Measurements from ENCODE around the gene CDK4.

The CDK4 gene

DNA sequence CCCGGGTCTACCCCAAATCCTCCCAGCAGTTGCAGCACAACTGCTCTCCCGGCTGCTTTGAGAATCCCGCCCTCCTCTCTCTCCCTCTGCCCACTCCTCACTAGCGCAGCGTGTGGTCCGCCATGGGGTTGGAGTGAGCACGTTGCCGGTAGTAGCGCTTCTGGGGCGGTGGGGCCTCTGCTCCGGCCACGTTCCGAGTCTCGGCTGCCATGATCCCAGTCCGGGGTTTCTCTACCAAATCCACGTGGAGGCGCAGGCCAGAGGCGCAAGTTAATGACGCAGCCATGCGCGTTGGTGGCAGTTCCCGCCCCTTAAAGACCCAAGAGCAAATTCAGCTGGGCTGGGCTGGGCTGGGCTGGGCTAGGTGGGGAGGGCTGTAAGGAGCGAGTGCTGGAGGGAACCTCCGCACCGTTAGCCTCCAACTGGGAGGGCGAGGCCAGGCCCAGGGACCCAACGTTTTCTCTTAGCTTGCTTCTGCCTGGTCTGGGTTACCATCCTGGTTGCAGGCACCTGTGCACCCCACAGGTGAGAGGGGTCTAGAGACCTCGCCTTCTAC lies 19.8 kb upstream of the CDK4 start, which contains the start of gene METTL1:
METTL1 (minus strand) TSS at position 233 of the 556 bp plus-strand sequence; CDS start at position 211, 22 bp downstream.
- peak; percentile 82 for DNase-seq

DNA sequence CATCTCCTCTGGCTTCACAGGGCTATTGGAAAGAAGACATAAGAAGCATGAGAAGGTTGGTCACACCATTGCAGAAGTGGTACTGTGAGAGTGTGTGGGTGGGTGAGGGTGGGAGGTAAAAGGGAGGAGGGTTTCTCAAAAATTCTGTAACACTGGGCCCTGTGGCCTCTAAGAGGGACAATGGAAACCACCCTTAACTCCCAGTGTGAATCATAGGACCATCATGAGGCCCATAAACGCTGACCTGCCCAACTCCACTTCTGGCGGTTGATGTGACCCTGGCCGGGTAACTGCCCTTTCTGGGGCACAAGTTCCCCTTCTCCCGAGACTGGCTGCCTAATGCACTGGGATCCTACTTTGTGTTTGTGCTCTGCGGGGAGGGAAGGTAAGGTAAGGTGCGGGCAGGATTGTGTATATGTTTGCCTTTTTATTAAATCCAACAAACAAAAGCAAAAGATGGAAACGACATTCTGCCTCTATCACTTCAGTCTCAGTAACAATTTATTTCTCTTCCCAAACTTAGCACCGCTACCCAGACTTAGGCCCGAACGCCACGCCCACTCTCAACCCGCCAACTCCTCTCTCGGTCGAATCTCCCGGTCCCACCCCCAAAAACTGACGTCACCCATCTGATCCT lies 19.2 kb upstream of the CDK4 start:
- DNase-seq: peak; percentile 76

DNA sequence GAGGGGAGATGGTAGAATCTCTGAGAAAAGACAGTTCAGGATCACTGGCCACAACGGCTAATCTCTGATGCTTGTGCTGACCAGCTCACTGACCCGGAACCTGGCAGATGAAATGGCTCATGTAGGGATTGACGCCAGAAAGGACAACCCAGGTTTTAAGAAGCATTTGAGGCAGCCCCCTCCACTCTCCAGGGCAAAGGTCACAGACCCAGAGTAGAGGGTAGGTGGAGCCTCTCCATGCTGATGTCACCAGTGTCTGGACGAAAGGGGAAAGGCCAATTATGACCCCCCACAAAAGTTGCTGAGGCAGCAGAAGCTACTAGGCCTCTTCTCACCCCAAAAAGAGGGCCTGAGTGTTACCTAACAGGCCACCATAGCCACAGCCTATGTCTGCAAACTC lies 18.6 kb upstream of the CDK4 start:
- no peak for DNase-seq

DNA sequence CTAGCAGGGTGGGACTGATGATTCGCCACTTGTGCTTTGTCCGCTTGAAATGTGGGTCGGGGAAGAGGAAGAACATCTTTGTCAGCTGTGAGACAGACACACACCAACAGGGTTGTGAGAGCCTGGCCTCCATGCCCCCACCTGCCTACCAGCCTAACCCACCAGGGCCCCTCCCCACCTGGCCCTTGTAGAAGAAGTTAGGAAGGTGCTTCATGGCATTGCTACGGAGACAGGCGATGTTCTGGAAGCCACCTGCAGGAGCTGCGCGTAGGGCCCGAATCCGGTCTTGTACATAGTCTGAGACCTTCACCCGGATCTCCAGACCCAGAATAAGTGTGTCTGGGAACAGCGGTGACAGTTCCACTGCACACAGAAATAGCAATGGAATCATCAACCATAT lies 17.5 kb upstream of the CDK4 start:
- no peak for DNase-seq

DNA sequence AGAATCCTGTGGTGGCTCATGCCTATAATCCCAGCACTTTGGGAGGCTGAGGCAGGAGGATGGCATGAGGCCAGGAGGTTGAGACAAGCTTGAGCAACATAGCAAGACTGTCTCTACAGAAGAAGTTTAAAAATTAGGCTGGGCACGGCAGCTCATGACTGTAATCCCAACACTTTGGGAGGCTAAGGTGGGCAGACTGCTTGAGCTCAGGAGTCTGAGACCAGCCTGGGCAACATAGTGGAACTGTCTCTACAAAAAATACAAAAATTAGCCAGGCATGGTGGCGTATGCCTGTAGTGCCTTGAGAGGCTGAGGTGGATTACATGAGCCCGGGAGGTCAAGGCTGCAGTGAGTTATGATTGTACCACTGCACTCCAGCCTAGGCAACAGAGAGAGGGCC lies 15.8 kb upstream of the CDK4 start:
- no peak for DNase-seq

DNA sequence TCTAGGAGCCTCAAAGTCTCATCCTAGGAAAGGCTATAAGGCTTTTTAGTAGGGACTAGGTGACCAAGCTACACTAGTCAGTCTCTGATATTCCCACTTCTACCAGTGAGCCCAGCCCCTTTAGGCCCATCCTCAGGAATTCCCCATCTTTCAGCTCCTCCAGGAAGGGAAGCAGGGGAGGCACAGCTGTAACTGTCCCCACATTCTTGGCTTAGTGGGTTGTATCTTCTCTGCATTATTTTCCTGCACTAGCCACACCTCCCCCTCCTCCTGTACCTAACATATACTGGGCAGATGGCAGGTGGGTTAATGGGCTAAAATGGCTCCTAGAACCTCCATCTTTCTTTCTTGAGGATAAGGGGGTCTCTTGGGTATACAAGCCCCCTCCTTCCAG lies 15.2 kb upstream of the CDK4 start:
- no peak for DNase-seq

DNA sequence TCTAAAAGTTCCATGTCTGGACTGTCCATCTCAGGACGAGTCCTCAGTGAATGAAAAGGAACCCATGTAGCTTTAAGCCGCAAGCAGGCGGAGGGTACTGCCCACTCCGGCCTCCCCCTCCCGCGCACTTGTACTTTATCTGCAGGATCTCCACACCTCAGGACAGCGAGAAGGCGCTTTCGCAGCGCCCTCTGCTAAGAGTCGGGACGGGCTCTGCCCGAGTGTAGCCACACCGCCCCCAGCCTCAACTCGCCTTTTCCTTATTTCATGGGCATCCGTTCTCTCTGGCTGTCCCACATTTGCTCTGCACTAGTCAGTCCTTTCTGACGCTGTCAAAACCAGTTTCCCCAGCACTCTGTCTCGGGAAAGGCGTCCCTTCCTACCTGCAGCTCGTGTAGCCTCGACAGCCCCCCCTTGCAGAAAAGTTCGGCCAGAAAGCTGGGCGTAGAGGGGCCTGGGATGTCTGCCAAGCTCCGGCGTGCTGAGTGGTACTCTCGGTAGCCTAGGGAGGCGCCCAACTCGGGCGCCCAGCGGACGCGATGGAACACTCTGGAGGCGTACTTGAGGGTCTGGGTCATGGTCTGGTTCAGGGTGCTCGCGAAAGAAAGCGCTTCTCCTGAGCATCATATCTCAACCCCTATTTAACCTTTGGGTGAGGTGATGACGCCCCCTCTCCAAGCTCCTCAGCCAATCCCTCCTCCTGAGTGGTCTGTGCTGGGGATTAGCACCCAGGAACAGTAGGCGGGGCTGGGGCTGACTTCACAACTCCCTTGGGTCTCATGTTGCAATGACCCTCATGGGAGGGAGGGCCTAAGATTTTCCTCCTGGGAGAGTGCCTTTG lies 14.6 kb upstream of the CDK4 start, which contains the start of gene CYP27B1:
CYP27B1 (minus strand) TSS at position 615 of the 841 bp plus-strand sequence; CDS start at position 578, 37 bp downstream.
- no peak for DNase-seq

DNA sequence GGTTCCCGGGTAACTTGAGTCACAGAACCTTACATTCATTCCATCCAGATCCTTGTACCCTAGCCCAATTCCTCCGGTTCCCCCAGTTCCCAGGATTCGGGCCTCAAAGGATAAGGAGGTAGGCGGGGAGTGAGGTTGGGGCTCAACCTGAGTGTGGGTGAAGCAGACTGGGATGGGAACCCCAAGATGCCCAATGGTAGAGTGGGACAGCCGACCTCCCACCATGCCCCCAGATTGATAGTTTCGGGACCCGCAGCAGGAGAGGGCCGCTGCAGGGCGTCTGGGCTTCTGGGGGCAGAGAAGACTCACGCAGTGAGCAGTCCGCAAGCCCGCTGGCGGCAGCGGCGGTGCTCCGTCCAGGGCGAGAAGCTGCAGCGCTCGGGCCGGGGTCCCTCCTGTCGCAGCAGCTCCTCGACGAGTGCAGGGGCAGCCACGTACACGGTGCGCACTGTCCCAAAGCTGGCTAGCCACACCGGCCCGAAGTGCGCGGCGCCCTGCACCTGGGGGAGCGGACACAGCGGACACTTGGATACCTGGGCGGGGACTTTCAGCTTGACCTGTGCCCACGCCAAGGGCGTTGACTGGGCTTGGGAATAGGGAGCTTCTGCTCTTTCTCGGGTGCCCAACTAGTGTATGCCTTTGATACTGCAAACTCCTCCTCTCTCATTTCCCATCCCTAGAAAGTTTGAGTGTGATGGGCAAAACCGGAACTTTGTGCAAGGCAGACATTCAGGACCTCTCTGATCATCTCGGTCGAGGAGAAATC lies 13.8 kb upstream of the CDK4 start:
- no peak for DNase-seq

DNA sequence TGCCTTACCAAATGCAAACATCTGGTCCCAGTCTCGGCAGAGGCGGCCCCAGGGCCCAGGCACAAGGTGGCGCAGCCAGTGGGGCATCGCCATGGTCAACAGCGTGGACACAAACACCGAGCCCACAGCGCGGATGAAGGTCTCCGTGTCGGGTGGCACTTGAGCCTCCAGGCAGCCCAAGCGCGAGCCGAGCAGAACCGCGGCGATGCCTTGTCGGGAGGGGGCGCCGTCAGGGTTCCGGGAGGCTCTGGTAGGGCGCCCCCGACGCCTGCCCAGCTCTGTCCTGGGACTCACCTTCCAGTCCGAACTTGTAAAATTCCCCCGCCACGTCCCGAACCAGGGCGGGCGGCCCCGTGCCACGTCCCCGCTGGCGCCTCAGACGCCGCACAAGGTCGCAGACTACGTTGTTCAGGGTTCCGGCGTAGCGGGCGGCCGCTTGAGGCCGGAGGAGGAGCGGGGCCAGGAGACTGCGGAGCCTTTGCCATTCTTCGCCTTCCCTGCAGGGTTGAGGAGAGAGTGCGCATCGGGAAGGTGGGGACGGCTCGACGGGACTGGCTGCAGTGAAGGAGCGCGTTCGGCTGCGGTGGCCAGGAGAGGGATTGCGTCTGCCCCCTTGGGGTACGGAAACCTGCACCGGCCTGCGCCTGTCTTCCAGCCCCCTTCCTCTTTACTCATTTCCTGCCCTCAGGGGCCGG lies 13.0 kb upstream of the CDK4 start:
- DNase-seq: no peak

DNA sequence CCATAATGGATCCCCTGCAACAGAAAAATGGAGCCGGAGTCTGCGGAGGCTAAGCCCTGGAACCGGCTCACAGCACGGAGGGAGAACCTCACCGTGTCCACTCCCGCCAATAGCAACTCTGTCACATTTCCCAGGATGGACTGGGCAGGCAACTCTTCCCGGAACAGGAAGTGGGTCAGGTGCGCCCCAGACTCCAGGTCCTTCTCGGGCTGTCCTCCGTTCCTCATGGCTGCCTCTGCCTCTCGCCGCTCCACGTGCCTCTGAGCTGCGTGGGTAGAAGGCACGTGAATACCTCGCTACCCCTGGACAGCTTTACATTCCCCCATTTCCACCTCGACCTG lies 12.5 kb upstream of the CDK4 start:
- no peak for DNase-seq

DNA sequence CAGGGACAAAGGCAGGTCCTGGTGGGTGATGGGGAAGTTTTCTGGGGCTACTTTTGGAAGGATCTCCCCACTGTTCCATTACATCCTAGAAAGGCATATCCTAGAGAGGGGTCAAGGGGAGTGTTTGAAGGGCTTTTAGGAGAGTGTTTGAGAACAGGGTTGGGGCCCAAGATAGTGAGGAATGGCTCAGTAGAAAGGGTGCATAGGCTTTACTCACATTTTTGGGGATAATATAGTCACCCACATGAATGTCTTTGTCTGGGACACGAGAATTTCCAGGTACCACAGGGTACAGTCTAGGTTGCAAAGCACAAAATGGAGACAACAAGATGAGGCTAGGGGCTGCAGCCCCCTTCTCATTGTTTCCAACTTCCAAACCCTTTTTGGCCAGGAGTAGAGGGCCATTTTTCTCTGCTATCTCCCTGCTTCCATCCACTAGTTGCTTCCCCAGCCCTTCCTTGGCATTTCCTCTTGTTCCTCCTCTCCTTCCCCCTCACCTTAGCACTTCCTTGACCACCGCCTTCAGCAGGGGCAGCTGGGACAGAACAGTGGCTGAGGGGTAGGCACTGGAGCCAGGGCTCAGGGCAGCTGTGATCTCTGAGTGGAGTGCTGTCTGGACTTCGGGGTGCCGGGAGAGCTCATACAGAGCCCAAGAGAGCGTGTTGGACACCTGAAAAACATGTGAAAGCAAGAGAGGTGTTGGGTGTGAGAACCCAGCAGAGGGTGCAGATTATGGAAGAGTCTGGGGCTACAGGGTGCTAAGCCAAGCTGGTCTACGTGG lies 12.0 kb upstream of the CDK4 start:
- DNase-seq: no peak

DNA sequence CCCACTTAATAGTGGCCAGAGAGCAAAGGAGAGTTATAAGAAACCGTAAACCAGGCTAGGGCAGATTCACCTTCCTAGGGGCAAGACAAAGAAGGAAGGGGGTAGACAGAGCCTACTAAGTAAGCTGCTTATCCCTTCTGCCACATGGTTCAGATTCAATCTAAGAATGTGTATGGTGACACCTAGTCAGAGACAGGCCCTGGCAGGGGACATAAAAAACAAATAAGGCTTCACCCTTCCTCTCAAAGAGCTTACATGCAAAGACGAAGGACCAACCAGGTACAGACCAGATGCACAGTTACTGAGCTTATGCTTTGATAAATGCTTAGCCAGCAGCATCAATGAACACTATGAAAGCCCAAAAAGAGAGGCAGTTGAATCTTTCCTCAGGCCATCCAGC lies 10.4 kb upstream of the CDK4 start:
- DNase-seq: no peak

DNA sequence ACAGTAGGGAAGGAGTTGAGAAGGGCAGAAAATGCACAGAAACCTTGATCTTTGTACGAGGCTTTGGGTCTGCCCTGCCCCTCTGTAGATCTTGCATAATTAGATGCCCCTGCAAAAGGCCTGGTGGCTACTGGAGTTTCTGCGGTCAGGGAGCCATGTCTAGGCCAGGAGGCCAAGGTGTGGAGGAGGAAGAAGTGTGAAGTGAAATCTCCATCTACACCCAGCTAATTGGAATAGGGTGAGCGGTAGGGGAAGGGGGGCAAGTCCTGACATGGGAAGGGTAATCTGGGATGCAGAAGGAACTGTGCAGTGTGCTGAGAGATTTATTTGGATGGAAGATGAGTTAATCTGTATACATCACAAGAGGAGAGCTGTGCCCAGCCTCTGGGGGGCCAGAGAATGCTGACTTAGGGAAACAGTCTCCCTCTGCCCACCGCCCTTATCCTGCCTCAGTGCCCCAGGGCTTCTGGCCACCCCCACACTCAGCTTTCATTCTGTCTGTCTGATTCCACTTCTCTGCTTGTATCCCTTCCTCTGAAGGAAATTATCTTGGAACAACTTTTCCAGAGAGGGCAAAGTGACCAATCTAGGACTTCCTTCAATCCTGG lies 9.4 kb upstream of the CDK4 start:
- no peak for DNase-seq

DNA sequence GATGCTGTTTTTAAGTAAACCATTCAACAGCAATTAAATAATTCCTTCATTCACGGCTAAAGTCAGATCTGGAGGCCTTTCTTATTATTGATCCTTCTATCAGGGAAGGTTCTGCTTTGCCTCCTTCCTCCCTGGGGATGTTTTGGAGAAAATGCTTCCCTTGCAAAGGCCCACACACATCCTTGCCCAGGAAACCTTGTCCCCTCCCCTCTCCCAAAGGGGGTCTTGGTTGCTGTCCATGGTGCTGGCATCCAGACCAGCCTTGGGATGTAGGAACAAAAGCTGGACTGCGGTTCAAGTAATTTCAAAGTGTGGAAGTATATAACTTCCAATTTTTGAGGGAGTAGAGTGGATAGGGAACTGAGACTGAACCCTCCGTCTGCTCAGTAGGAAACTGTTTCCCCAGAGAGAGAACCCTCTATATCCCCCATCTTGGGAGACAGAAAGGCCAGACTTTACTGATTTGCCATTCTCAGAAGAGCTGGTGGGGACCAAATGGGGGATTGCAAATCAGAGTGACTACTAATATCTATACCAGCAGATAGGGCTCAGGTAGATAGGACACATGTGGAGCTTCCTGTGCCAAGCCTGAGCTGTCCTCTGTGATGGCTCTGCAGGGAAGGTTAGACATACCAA lies 8.4 kb upstream of the CDK4 start:
- no peak for DNase-seq

DNA sequence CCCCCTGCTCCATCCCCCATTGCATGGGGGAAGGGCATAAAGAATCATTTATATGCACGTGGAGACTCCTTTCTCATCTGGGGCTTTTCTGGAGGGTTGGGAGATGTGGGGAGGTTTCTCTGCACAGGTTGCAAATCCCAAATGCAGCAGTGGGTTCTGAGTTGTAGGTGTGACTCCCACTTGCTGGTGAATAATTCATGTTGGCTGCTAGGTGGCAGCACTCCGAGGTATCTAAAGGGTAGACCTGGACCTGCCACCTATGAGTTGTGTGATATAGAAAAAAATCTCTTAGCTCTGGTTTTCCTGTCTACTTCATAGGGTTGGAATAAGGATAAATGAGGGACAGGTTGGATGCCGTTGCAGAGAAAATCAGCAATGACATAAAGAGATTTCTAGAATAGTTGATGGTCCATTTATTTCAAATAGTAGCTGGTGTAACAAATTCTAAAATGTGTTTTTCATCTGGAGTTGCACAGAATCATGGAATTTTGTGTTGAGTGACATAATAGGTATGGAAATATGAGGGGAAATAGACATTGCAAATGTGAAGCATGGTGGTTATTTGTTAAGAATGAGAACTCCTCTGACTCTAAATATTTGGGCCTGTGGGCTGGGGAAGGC lies 7.4 kb upstream of the CDK4 start:
- DNase-seq: no peak

DNA sequence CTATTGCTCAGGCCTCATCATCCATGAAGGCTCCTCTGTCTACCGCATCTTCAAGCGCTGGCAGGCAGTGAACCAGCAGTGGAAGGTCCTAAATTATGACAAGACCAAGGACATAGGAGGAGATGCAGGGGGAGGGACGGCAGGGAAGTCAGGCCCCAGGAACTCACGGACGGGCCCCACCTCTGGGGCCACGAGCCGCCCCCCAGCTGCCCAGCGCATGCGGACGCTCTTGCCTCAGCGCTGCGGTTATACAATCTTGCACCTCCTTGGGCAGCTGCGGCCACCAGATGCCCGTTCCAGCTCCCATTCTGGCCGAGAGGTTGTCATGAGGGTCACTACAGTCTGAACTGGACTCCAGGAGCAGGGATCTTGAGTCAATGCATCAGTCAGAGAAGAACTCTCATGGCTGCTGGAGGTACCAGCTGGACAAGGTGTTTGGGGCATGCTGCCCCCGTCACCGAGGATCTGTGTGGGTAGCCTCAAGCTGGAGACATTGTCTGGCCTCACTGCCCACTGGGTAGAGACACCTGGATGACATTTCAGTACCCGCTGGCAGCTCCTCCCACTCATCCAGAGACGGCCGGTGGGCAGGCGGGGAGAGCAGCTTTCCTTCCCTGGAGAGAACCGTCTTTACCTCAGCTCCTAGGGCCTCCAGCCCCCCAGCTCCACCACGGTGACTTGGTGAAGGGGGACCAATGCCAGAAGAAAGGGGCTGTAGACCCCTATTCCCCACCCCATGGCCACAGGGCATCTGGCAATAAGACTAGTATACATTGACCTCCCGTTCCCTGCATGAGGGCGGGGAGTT lies 6.6 kb upstream of the CDK4 start:
- no peak for DNase-seq

DNA sequence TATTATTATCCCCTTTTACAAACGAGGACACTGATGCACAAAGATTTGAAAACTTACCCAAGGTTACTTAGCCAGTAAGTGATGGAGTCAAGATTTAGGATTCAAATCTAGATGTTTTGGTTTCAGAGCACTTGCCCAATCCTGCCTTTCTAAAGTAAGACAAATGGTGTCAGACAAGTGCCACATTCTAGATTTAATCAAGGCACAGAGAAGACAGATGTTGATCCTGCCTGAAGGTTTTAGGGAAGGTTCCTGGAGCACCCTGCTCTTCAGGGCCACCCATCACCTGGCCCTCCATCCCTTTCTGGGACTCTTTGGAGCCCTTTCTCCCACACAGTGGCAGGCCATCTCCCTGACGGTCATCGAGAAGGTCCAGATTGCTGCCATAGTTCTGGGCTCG lies 5.7 kb upstream of the CDK4 start:
- DNase-seq: no peak

DNA sequence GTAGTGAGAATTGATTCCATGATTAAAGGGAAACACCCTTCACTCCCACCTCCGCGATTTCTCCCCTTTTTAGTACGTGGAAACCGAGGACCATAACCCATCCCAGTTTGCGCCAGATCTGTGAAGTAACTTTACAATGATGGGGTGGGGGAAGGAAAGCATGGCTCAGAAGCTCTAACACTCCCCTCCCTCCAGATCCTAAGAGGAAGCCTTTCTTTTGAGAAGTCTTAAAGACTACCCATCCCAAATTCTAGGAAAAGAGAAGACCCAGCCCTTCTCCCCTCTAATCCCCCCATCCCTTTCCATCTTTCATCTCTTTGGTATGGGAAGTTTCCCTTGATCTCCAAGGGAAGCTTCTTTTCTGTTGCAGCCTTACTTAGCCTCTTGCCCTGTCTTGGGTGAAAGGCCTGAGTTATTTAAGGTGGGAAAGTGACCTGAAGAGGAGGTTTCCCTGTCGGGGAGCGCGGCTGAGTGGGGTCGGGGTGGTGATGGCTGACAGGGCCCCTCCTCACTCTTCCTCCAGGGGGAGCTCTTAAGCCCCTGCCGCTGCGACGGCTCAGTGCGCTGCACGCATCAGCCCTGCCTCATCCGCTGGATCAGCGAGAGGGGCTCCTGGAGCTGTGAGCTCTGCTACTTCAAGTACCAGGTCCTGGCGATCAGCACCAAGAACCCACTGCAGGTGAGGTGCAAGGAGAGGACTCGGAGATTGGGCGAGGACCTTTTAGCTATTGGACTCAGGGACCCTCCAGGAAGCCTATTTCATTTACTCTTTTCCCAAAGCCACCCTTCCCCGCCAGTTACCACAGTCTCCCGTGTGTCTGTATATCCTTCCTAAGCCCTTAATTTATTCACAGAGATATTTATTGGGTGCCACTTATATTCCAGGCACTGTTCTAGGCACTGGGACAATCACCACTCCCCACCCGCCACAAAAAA lies 4.6 kb upstream of the CDK4 start:
- peak; percentile 18 for DNase-seq

All from SIG-M5 (cell line).